Mesothelial cell of epicardium (in vitro differentiated cells): Measurements from ENCODE around the gene KIAA0753. TPM values are rescaled to one million over a fixed set of nuclear protein-coding genes. Genes with fewer than 3 reads are reported as not detected.

Source experiments
- DNase-seq, 2 experiments: peaks; one replicate each; pipeline ENCODE4 v3.0.0; 2021; ENCODE audit warnings: low spot score in 2 of 2; ENCODE audit not compliant: unreplicated experiment in 2 of 2
- H3K27ac Mint-ChIP-seq: 2 replicates; pipeline ENCODE4 v1.8.0; 2021; ENCODE audit warnings: mixed read lengths
- H3K27me3 Mint-ChIP-seq: 2 replicates; pipeline ENCODE4 v1.8.0; 2021; ENCODE audit warnings: low read depth, mixed read lengths
- H3K36me3 Mint-ChIP-seq: 2 replicates; pipeline ENCODE4 v1.8.0; 2021; ENCODE audit warnings: mixed read lengths
- H3K4me1 Mint-ChIP-seq: 2 replicates; pipeline ENCODE4 v1.8.0; 2021; ENCODE audit warnings: mixed read lengths
- H3K4me3 Mint-ChIP-seq: 2 replicates; pipeline ENCODE4 v1.8.0; 2021; ENCODE audit warnings: mild to moderate bottlenecking, moderate library complexity, mixed read lengths
- H3K9me3 Mint-ChIP-seq: 2 replicates; pipeline ENCODE4 v1.8.0; 2021; ENCODE audit warnings: mixed read lengths
- CTCF ChIP-seq: fragments of 200-600 bp; sonication (generic); IDR thresholded peaks from one replicate; pipeline ENCODE4 v1.5.0; 2021; ENCODE audit warnings: antibody characterized with exemption; ENCODE audit not compliant: unreplicated experiment
- total RNA-seq: library from RNA; stranded (reverse); gene quantifications from 3 replicates; pipeline ENCODE4 v1.2.1, GENCODE V29; 2021

Gene KIAA0753
- total RNA-seq, 1 donor from 2014 or later = 41.1 TPM

GRCh38 chr17:6555331-6556120 is 85.0 kb downstream of the KIAA0753 start:
- H3K36me3 Mint-ChIP-seq = no peaks in the 10 kb centered on the region
- H3K27me3 Mint-ChIP-seq = peaks cover 68% of the 10 kb centered on the region
- TF ChIP-seq CTCF = no peak
- H3K27ac Mint-ChIP-seq = no peak overlapping the region
- peaks cover 32% of the 10 kb centered on the region for H3K4me1 Mint-ChIP-seq
- no peaks in the 10 kb centered on the region for H3K9me3 Mint-ChIP-seq
- H3K4me3 Mint-ChIP-seq = peak overlapping the region; percentile 69
- DNase-seq = no peak

GRCh38 chr17:6554871-6555330 is 85.6 kb downstream of the KIAA0753 start:
- Mint-ChIP-seq H3K27ac (no peak overlapping the region), H3K9me3 (no peaks in the 10 kb centered on the region), H3K36me3 (no peaks in the 10 kb centered on the region), H3K27me3 (peaks cover 62% of the 10 kb centered on the region), H3K4me3 (peak overlapping the region; percentile 69), H3K4me1 (peaks cover 34% of the 10 kb centered on the region)
- no peak for DNase-seq
- TF ChIP-seq CTCF = no peak

DNA sequence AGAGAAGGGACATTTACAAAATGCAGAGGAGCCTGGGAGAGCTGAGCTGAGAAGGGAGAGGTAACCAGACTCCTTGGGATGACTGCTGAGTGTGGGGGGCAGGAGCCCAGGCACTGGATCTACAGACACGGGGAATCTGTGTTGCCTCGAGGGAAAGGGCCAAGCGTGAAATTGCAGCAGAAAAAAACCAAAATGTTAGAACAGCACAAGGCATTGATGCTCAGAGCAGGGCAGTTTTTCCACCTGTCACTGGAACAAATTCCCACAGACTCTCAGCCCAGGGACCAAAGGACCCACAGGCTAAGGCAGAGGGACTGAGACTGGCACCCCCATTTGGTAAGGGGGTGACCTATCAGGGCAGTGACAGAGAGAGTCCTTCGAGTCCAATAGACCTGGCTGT is 86.2 kb downstream of the KIAA0753 start:
- Mint-ChIP-seq H3K27ac (no peak overlapping the region), H3K4me3 (peak overlapping the region; percentile 39), H3K4me1 (peaks cover 34% of the 10 kb centered on the region), H3K27me3 (peaks cover 59% of the 10 kb centered on the region), H3K9me3 (no peaks in the 10 kb centered on the region), H3K36me3 (no peaks in the 10 kb centered on the region)
- no peak for DNase-seq
- TF ChIP-seq CTCF = no peak

- peaks cover 43% of the 10 kb centered on the region for H3K27me3 Mint-ChIP-seq
- peak overlapping the region; percentile 30 for H3K27ac Mint-ChIP-seq
- H3K4me3 Mint-ChIP-seq = no peak overlapping the region
- no peaks in the 10 kb centered on the region for H3K36me3 Mint-ChIP-seq
- peaks cover 31% of the 10 kb centered on the region for H3K4me1 Mint-ChIP-seq
- no peak for DNase-seq
- no peaks in the 10 kb centered on the region for H3K9me3 Mint-ChIP-seq
- no peak for TF ChIP-seq CTCF
These were observed 88.5 kb downstream of the KIAA0753 start for GRCh38 chr17:6551869-6552531.

GRCh38 chr17:6551356-6551755 is 89.2 kb downstream of the KIAA0753 start:
- no peak for TF ChIP-seq CTCF

More at GRCh38 chr17:6551356-6551755, 89.2 kb downstream of the KIAA0753 start:
- peaks cover 41% of the 10 kb centered on the region for H3K27me3 Mint-ChIP-seq
- H3K4me1 Mint-ChIP-seq = peaks cover 27% of the 10 kb centered on the region
- H3K9me3 Mint-ChIP-seq = no peaks in the 10 kb centered on the region
- H3K4me3 Mint-ChIP-seq = no peak overlapping the region
- H3K27ac Mint-ChIP-seq = no peak overlapping the region
- no peak for DNase-seq
- no peaks in the 10 kb centered on the region for H3K36me3 Mint-ChIP-seq
